ENCODE results near the gene CDC34. TPM values are rescaled to one million over a fixed set of nuclear protein-coding genes. Genes with fewer than 3 reads are reported as not detected.

The CDC34 gene, protein sequence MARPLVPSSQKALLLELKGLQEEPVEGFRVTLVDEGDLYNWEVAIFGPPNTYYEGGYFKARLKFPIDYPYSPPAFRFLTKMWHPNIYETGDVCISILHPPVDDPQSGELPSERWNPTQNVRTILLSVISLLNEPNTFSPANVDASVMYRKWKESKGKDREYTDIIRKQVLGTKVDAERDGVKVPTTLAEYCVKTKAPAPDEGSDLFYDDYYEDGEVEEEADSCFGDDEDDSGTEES
- total RNA-seq (2021; fragmentation: NEBNext Ultra II Directional; extraction: Animal tissue kit (Norgen Biotek cat#: 25700)), result 129 and 133 TPM in 2 replicates
- polyA plus RNA-seq (2011; rRNA removed), result 95.9 and 152 TPM in 2 replicates
- 118 TPM for polyA plus RNA-seq (2011; cell fraction: cytosol; rRNA removed)
- 164 TPM for polyA plus RNA-seq (2011; cell fraction: nucleus; rRNA removed)
- 96.1 to 118 TPM (median 105 TPM) in 4 replicates for polyA plus RNA-seq (2012, experiment 1 of 2)
- polyA plus RNA-seq (2012, experiment 2 of 2), result 88.6 TPM
- polyA plus RNA-seq (2013, experiment 1 of 2), result 91.1 TPM
- 90.3 TPM for polyA plus RNA-seq (2013, experiment 2 of 2)
- polyA minus RNA-seq (2011; rRNA and poly(A)+ RNA removed), result 24.6 and 40.1 TPM in 2 replicates
- 50.3 TPM for polyA minus RNA-seq (2011; cell fraction: cytosol; rRNA and poly(A)+ RNA removed)
- 45.6 TPM for polyA minus RNA-seq (2011; cell fraction: nucleus; rRNA and poly(A)+ RNA removed)
- long read RNA-seq, experiment 1, transcript CDC34-206 (2 exons, 899 nt), result minor isoform, 19 of 97 reads
- long read RNA-seq, experiment 1, transcript CDC34-201 (5 exons, 1,471 nt), result major isoform, 31 of 97 reads
- long read RNA-seq, experiment 1, partial matches to known transcripts, result 41 of 97 reads
- long read RNA-seq, experiment 1, other reads (novel, unspliced or antisense), result 3 of 97 reads
- long read RNA-seq, experiment 2, partial matches to known transcripts, result 0 of 2 reads
- long read RNA-seq, experiment 2, other reads (novel, unspliced or antisense), result 1 of 2 reads

DNA sequence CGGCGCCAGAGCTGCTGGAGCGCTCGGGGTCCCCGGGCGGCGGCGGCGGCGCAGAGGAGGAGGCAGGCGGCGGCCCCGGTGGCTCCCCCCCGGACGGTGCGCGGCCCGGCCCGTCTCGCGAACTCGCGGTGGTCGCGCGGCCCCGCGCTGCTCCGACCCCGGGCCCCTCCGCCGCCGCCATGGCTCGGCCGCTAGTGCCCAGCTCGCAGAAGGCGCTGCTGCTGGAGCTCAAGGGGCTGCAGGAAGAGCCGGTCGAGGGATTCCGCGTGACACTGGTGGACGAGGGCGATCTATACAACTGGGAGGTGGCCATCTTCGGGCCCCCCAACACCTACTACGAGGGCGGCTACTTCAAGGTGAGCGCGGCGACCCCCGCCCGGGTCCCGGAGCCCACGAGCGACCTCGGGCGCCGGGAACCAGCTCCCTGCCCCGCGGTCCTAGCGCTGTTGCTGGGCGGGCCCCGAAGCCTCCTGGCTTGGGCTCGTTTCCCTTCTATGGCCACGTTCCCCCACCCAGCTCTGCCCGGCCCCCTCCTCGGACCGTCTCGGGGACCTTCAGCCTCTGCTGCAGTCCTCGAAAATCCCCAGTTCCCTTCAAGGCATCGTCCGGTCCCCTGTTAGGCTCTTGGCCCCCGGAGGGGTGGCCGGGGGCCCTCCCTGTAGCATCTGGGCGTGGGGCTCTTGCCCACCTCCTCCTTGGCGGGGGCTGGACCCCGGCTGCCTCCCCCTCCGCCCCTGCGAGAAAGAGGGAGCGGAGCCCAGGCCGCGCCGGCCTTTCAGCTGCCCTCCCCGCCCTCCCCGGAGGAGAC, at the start of gene CDC34:
Gene CDC34 (plus strand): TSS at position 8 of the 808 bp plus-strand sequence. CDS start 172 bp downstream, at position 180.
- peak within 1 kb of the TSS; percentile 87; the same call in 1 of the 2 replicates for H2AFZ ChIP-seq (ENCODE audit: low read length)
- peaks cover 0 to 10% (median 8%) of the 10 kb centered on the region in 4 experiments; a peak in 6 of 7 replicates for H3K4me1 ChIP-seq (replicated peaks in 1 of 4; ENCODE audit: control insufficient read depth in 3 of 4, insufficient read depth in 4 of 4, low read length in 3 of 4)
- H3K9ac ChIP-seq (replicated peaks in 1 of 4; ENCODE audit: extremely low read depth in 1 of 4, low read depth in 3 of 4, low read length in 3 of 4), result peak within 1 kb of the TSS; percentile 80 to 94 (median 84)
- DNase-seq (ENCODE audit: low read depth in 1 of 2, low spot score in 2 of 2) (no peak), FAIRE-seq (no peak)
- H3K4me3 ChIP-seq (ENCODE audit: extremely low read depth in 1 of 4, insufficient read depth in 2 of 4, low read depth in 3 of 4, low read length in 4 of 4), result peak within 1 kb of the TSS; percentile 81 to 100 (median 84)
- peak within 1 kb of the TSS; percentile 65 for H4K91ac ChIP-seq (replicated peaks; ENCODE audit: insufficient read length, low read length)
- H3K36me3 ChIP-seq (ENCODE audit: control insufficient read depth in 2 of 4, insufficient read depth in 4 of 4, low read length in 3 of 4), result peaks cover 8 to 14% (median 13%) of the 10 kb centered on the region in 4 experiments; a peak in 5 of 8 replicates
- TF ChIP-seq POLR2AphosphoS5 (IDR thresholded peaks at IDR 0.05; ENCODE audit: low read depth, low read length) (no peak), KDM4A (IDR thresholded peaks at IDR 0.05; ENCODE audit: low read depth, low read length, severe bottlenecking) (peak; percentile 52)
- H4K5ac ChIP-seq (ENCODE audit: insufficient read length, low read depth, low read length), result peak within 1 kb of the TSS; percentile 96
- no peak within 1 kb of the TSS for H2BK20ac ChIP-seq (ENCODE audit: low read length)
- POLR2A ChIA-PET (ENCODE audit: partially characterized antibody), result interaction anchor here (0.7 to 5.1 kb wide), 22 partner anchors 7 to 267 kb away, joined by 3 to 43 read pairs (median 5); partner anchors contain the start of genes C2CD4C and GZMM
- no peak within 1 kb of the TSS for H3K4ac ChIP-seq (replicated peaks; ENCODE audit: insufficient read length, low read depth, low read length)
- H3K9me3 ChIP-seq (ENCODE audit: insufficient read depth in 2 of 2, low read depth in 1 of 2, low read length in 1 of 2), result no peaks in the 10 kb centered on the region; a peak in 1 of 4 replicates
- WGBS, 2 experiments (ENCODE audit: extremely low coverage in 1 of 2, insufficient coverage in 1 of 2, insufficient read length in 1 of 2, insufficient replicate concordance in 2 of 2, low coverage in 1 of 2, low lambda C conversion rate in 2 of 2, missing lambda C conversion rate in 1 of 2), result 3% methylated on average over 33 of the region's 84 CpGs; no CpG with 5 or more reads in 1 of the 2 experiments
- peak within 1 kb of the TSS; percentile 68 to 89 for H3K4me2 ChIP-seq (ENCODE audit: insufficient read depth in 1 of 2, low read depth in 2 of 2, low read length in 2 of 2)
- peaks cover 18% of the 10 kb centered on the region for H3K79me1 ChIP-seq (ENCODE audit: low read depth, low read length)
- H2AK5ac ChIP-seq (ENCODE audit: low read depth, low read length), result no peak within 1 kb of the TSS
- peaks cover 0 to 40% of the 10 kb centered on the region in 2 experiments; a peak in 2 of 4 replicates for H3K79me2 ChIP-seq (ENCODE audit: control insufficient read depth in 1 of 2, insufficient read depth in 2 of 2, low read length in 2 of 2)
- H3K27me3 ChIP-seq (replicated peaks in 1 of 4; ENCODE audit: control insufficient read depth in 3 of 4, extremely low read depth in 1 of 4, insufficient read depth in 3 of 4, low read length in 3 of 4), result no peaks in the 10 kb centered on the region
- H4K20me1 ChIP-seq (replicated peaks in 1 of 2; ENCODE audit: control insufficient read depth in 1 of 2, insufficient read depth in 2 of 2, low read length in 2 of 2), result peaks cover 22 to 28% of the 10 kb centered on the region in 2 experiments
- no peak within 1 kb of the TSS for H3K23ac ChIP-seq (ENCODE audit: insufficient read length)
- H3K56ac ChIP-seq (replicated peaks; ENCODE audit: insufficient read length, low read depth, low read length), result peak within 1 kb of the TSS; percentile 79
- H3K27ac ChIP-seq (ENCODE audit: low read depth, low read length), result peak within 1 kb of the TSS; percentile 77; the same call in 1 of the 2 replicates
- no peak within 1 kb of the TSS for H3K14ac ChIP-seq (ENCODE audit: insufficient read length)
- H3K23me2 ChIP-seq (ENCODE audit: low read depth, low read length), result peaks cover 5% of the 10 kb centered on the region; the same call in 1 of the 2 replicates
- no peak within 1 kb of the TSS for H2BK12ac ChIP-seq (ENCODE audit: low read depth, low read length)
- peak within 1 kb of the TSS; percentile 85; the same call in 1 of the 2 replicates for H2BK5ac ChIP-seq (ENCODE audit: low read depth, low read length)
- H2BK15ac ChIP-seq (ENCODE audit: low read length), result no peak within 1 kb of the TSS; the same call in 1 of the 2 replicates
- H3K18ac ChIP-seq (ENCODE audit: extremely low read depth, low read length), result peak within 1 kb of the TSS; percentile 96
- peak within 1 kb of the TSS; percentile 78 for H2BK120ac ChIP-seq (replicated peaks; ENCODE audit: low read depth, low read length)
- CTCF ChIA-PET (ENCODE audit: partially characterized antibody), result interaction anchor here (0.7 to 2.6 kb wide), 16 partner anchors 8 to 224 kb away, joined by 3 to 26 read pairs (median 5); no protein-coding TSS in a partner anchor
- H4K8ac ChIP-seq (ENCODE audit: extremely low read depth, insufficient read depth, low read length), result peak within 1 kb of the TSS; percentile 95

Measured in H1 (cell line).